ENCODE data around the gene RBM17.
"Not testable (repeated sequence)": the region's sequence is repeated elsewhere in the genome, so short reads cannot be mapped to it uniquely, and the experiment has no call there.

Gene RBM17

DNA sequence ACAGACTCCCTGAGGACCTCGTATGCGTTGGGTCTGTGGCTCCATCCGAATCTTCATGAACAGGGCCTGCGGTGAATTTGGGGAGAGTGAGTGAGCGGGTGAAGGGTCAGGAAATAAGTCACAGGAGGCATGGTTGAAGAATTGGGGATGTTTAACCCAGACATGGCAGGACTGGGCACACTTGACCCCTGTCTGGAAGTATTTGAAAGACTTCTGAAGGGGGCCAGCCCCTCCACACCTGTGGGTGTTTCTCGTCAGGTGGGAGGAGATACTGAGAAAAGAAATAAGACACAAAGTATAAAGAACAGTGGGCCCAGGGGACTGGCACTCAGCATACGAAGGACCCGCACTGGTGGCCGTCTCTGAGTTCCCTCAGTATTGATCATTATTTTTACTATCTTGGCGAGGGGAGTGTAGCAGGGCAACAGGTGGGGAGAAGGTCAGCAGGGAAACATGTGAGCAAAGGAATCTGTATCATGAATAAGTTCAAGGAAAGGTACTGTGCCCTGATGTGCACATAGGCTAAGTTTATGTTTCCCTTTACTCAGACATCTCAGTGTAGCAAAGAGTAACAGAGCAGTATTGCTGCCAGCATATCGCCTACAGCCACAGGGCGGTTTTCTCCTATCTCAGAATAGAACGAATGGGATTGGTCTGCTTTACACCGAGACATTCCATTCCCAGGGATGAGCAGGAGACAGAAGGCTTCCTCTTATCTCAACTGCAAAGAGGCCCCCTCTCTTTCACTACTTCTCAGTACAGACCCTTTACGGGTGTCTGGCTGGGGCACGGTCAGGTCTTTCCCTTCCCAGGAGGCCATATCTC lies 75.6 kb downstream of the RBM17 start:
- no peak for DNase-seq

DNA sequence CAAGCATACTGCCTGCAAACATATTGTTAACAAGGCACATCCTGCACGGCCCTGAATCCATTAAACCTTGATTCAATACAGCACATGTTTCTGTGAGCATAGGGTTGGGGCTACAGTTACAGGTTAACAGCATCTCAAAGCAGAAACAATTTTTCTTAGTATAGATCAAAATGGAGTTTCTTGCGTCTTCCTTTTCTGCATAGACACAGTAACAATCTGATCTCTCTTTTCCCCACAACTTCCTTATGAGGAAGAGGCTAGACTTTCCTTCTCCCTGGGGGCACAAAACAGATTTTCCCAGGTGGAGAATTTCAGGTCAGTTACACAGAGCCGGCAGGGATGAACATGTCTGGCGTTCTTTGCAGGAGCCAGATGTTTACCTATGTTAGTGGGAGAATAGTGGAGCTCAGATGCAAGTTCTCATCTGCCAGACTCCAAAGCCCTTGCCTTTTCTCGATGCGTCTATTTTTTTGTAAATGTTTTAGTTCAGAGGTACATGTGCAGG lies 76.4 kb downstream of the RBM17 start:
- DNase-seq = no peak

DNA sequence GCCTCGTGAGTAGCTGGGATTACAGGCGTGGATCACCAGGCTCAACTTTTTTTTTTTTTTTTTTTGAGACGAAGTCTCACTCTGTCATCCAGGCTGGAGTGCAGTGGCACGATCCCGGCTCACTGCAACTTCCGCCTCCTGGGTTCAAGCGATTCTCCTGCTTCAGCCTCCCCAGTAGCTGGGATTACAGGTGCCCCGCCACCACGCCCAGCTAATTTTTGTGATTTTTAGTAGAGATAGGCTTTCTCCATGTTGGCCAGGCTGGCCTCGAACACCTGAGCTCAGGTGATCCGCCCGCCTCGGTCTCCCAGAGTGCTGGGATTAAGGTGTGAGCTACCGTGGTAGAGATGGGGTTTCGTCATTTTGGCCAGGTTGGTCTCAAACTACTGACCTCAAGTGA lies 77.1 kb downstream of the RBM17 start:
- not testable (repeated sequence) for DNase-seq

Data from CD4-positive, alpha-beta T cell treated with Interleukin-10 for 1 hour (primary cell).